IMR-90 (cell line): ENCODE measurements around the gene GPATCH8. TPM values are rescaled to one million over a fixed set of nuclear protein-coding genes. Genes with fewer than 3 reads are reported as not detected.

Experiments
- ATAC-seq: fragments of 200-7000 bp; cut with Tn5 transposase; 2 replicates; pipeline ENCODE4 v1.9.1; 2020; ENCODE audit warnings: low read depth, mild to moderate bottlenecking, moderate library complexity
- BruUV-seq: library from RNA; stranded (reverse); fragments of 400-500 nt; replicated peaks from 2 replicates; lab custom pipeline; 2021; lab: Mats Ljungman, UMichigan
- CTCF ChIA-PET: fragments of 300-600 bp; formaldehyde crosslinking; extraction: SDS; loops from one replicate; lab custom pipeline; 2021; ENCODE audit warnings: antibody characterized with exemption; lab: Yijun Ruan, JAX
- POLR2A ChIA-PET: fragments of 300-600 bp; sonication (Branson Sonifier 250); formaldehyde crosslinking; loops from one replicate; lab custom pipeline; 2022; ENCODE audit warnings: antibody characterized with exemption; ENCODE audit not compliant: unreplicated experiment; lab: Charles Lee
- DNase-seq: peaks from one replicate; pipeline ENCODE4 v3.0.0; 2013
- H2AFZ ChIP-seq: replicated peaks from 2 replicates; pipeline ENCODE3; 2013; ENCODE audit warnings: low read length, mild to moderate bottlenecking; ENCODE audit not compliant: poor library complexity
- H2AK5ac ChIP-seq: 2 replicates; pipeline ENCODE4 v1.6.1; 2013; ENCODE audit warnings: low read depth, low read length, inconsistent platforms
- H2AK9ac ChIP-seq: replicated peaks from 2 replicates; pipeline ENCODE3; 2013; ENCODE audit warnings: mild to moderate bottlenecking, low read depth, low read length, moderate library complexity; ENCODE audit not compliant: poor library complexity
- H2BK120ac ChIP-seq: 2 replicates; pipeline ENCODE4 v1.6.1; 2013; ENCODE audit warnings: low read depth, low read length, inconsistent platforms
- H2BK15ac ChIP-seq: 3 replicates; pipeline ENCODE4 v1.6.1; 2013; ENCODE audit warnings: low read depth, low read length, inconsistent platforms
- H2BK20ac ChIP-seq: 2 replicates; pipeline ENCODE4 v1.6.1; 2013; ENCODE audit warnings: low read depth, mild to moderate bottlenecking, inconsistent platforms, low read length, moderate library complexity
- H2BK5ac ChIP-seq: 2 replicates; pipeline ENCODE4 v1.6.1; 2013; ENCODE audit warnings: mild to moderate bottlenecking, low read depth, low read length, inconsistent platforms; ENCODE audit not compliant: poor library complexity, severe bottlenecking
- H3K14ac ChIP-seq: replicated peaks from 2 replicates; pipeline ENCODE4 v1.6.1; 2013; ENCODE audit warnings: low read depth, low read length, inconsistent platforms
- H3K18ac ChIP-seq: 2 replicates; pipeline ENCODE4 v1.6.1; 2013; ENCODE audit warnings: low read depth, low read length, control low read depth
- H3K23ac ChIP-seq: 2 replicates; pipeline ENCODE4 v1.6.1; 2013; ENCODE audit warnings: low read depth, low read length, inconsistent platforms
- H3K27ac ChIP-seq: 2 replicates; pipeline ENCODE4 v1.5.1; 2013; ENCODE audit warnings: mild to moderate bottlenecking, control low read depth, low read length; ENCODE audit not compliant: insufficient read depth
- H3K27me3 ChIP-seq: 2 replicates; pipeline ENCODE4 v1.6.1; 2013; ENCODE audit warnings: low read length; ENCODE audit not compliant: control insufficient read depth, insufficient read depth
- H3K36me3 ChIP-seq: 2 replicates; pipeline ENCODE4 v1.6.1; 2013; ENCODE audit warnings: low read length, mixed read lengths; ENCODE audit not compliant: control insufficient read depth, insufficient read depth
- H3K4ac ChIP-seq: 2 replicates; pipeline ENCODE4 v1.6.1; 2013; ENCODE audit warnings: low read depth, low read length, inconsistent platforms
- H3K4me1 ChIP-seq: 2 replicates; pipeline ENCODE4 v1.6.1; 2013; ENCODE audit warnings: low read length, mixed read lengths; ENCODE audit not compliant: control insufficient read depth, insufficient read depth
- H3K4me2 ChIP-seq: 2 replicates; pipeline ENCODE4 v1.6.1; 2013; ENCODE audit warnings: low read depth, mild to moderate bottlenecking, control low read depth, low read length, moderate library complexity
- H3K4me3 ChIP-seq: 2 replicates; pipeline ENCODE4 v1.5.1; 2013; ENCODE audit warnings: low read depth, mild to moderate bottlenecking, control low read depth, low read length, moderate library complexity; ENCODE audit not compliant: insufficient read depth
- H3K56ac ChIP-seq: 2 replicates; pipeline ENCODE4 v1.6.1; 2013; ENCODE audit warnings: low read length, inconsistent platforms; ENCODE audit not compliant: insufficient read depth; ENCODE audit errors: extremely low read depth
- H3K79me1 ChIP-seq, 2 experiments: 2 replicates each; pipeline ENCODE4 v1.6.1; 2013; ENCODE audit warnings: low read length in 2 of 2, inconsistent platforms in 1 of 2, low read depth in 1 of 2
- H3K9ac ChIP-seq: 2 replicates; pipeline ENCODE4 v1.6.1; 2013; ENCODE audit warnings: low read depth, low read length, control low read depth
- H3K9me1 ChIP-seq: 2 replicates; pipeline ENCODE4 v1.6.1; 2013; ENCODE audit warnings: low read length, inconsistent platforms; ENCODE audit not compliant: insufficient read depth
- H3K9me3 ChIP-seq: 2 replicates; pipeline ENCODE4 v1.6.1; 2013; ENCODE audit warnings: low read length; ENCODE audit not compliant: control insufficient read depth, insufficient read depth
- H4K20me1 ChIP-seq: 2 replicates; pipeline ENCODE4 v1.6.1; 2013; ENCODE audit warnings: low read length, inconsistent platforms; ENCODE audit not compliant: insufficient read depth
- H4K5ac ChIP-seq: 2 replicates; pipeline ENCODE4 v1.6.1; 2013; ENCODE audit warnings: mild to moderate bottlenecking, low read depth, low read length, control low read depth
- H4K8ac ChIP-seq, 2 experiments: 2 replicates each; pipeline ENCODE4 v1.6.1; 2013; ENCODE audit warnings: low read depth in 2 of 2, low read length in 2 of 2, control low read depth in 1 of 2, inconsistent platforms in 1 of 2
- H4K91ac ChIP-seq: 2 replicates; pipeline ENCODE4 v1.6.1; 2013; ENCODE audit warnings: low read depth, low read length, inconsistent platforms; ENCODE audit not compliant: insufficient read depth
- BHLHE40 ChIP-seq: fragments of 150-350 bp; IDR thresholded peaks from 2 replicates; pipeline ENCODE4 v1.6.1; 2016; ENCODE audit warnings: mild to moderate bottlenecking, low read depth, low read length
- CEBPB ChIP-seq: IDR thresholded peaks from 2 replicates; pipeline ENCODE4 v1.6.1; 2012; ENCODE audit warnings: low read depth, low read length, improper control_type of control experiment
- CTCF ChIP-seq: conservative IDR thresholded peaks from 2 replicates; pipeline ENCODE4 v1.5.1; 2012; ENCODE audit warnings: mild to moderate bottlenecking, low read depth, low read length, improper control_type of control experiment
- ELK1 ChIP-seq: fragments of 150-350 bp; IDR thresholded peaks from 2 replicates; pipeline ENCODE4 v1.6.1; 2016; ENCODE audit warnings: low read depth, mild to moderate bottlenecking, low read length, moderate library complexity, borderline replicate concordance
- FOS ChIP-seq: fragments of 150-350 bp; IDR thresholded peaks from 2 replicates; pipeline ENCODE4 v1.6.1; 2016; ENCODE audit warnings: low read depth, low read length
- MAFK ChIP-seq: IDR thresholded peaks from 2 replicates; pipeline ENCODE4 v1.6.1; 2012; ENCODE audit warnings: low read depth, low read length, improper control_type of control experiment
- MAZ ChIP-seq: IDR thresholded peaks from 2 replicates; pipeline ENCODE4 v1.6.1; 2012; ENCODE audit warnings: low read depth, mild to moderate bottlenecking, low read length, improper control_type of control experiment, moderate library complexity, borderline replicate concordance
- MXI1 ChIP-seq: IDR thresholded peaks from 2 replicates; pipeline ENCODE4 v1.6.1; 2012; ENCODE audit warnings: low read depth, mild to moderate bottlenecking, low read length, moderate library complexity, borderline replicate concordance
- NFE2L2 ChIP-seq: fragments of 150-350 bp; IDR thresholded peaks from 2 replicates; pipeline ENCODE4 v1.6.1; 2016; ENCODE audit warnings: low read depth, mild to moderate bottlenecking, low read length
- POLR2A ChIP-seq: IDR thresholded peaks from 2 replicates; pipeline ENCODE4 v1.6.1; 2012; ENCODE audit warnings: mild to moderate bottlenecking, low read depth, low read length
- RAD21 ChIP-seq: IDR thresholded peaks from 2 replicates; pipeline ENCODE4 v1.6.1; 2012; ENCODE audit warnings: low read length, improper control_type of control experiment
- RCOR1 ChIP-seq: IDR thresholded peaks from 2 replicates; pipeline ENCODE4 v1.6.1; 2012; ENCODE audit warnings: mild to moderate bottlenecking, low read length, improper control_type of control experiment; ENCODE audit not compliant: insufficient replicate concordance
- RFX5 ChIP-seq: IDR thresholded peaks from 2 replicates; pipeline ENCODE4 v1.8.0; 2012; ENCODE audit warnings: low read depth, mild to moderate bottlenecking, low read length, moderate library complexity
- SMC3 ChIP-seq: fragments of 150-350 bp; IDR thresholded peaks from 2 replicates; pipeline ENCODE4 v1.6.1; 2016; ENCODE audit warnings: low read depth, mild to moderate bottlenecking, antibody characterized with exemption, low read length, moderate library complexity
- USF2 ChIP-seq: fragments of 150-350 bp; IDR thresholded peaks from 2 replicates; pipeline ENCODE4 v1.6.1; 2017; ENCODE audit warnings: mild to moderate bottlenecking, antibody characterized with exemption, low read length, low read depth
- WGBS, 2 experiments: methylation state at CpG; one replicate each; pipeline versions ENCODE4 v1.1.5 to v1.1.7; 2013; ENCODE audit warnings: missing lambda C conversion rate in 2 of 2; ENCODE audit not compliant: insufficient read length in 1 of 2; ENCODE audit errors: extremely low coverage in 2 of 2; 5-methylcytosine and 5-hydroxymethylcytosine counted together
- dilution Hi-C: fragments of 300-500 bp; cut with HindIII; formaldehyde crosslinking; loops from one replicate; pipeline ENCODE4 v1.14.3; 2018; ENCODE audit warnings: low sequenced_read_pairs; ENCODE audit not compliant: unreplicated experiment
- in situ Hi-C: fragments of 300-500 bp; cut with MboI; formaldehyde crosslinking; loops from 3 replicates; pipeline ENCODE4 v1.14.3; 2019; ENCODE audit warnings: low sequenced_read_pairs, inconsistent platforms, mixed read lengths
- intact Hi-C: fragments of 100-400 bp; cut with micrococcal nuclease; formaldehyde crosslinking; loops from 2 replicates; pipeline ENCODE4 v1.10.0; 2022
- polyA plus RNA-seq, 3 experiments: library from polyadenylated mRNA; depleted of rRNA; stranded (reverse); fragments of >200 nt; gene quantifications; 2 replicates each; pipeline ENCODE4 v1.2.3, GENCODE V29; 2012; ENCODE audit warnings: low replicate concordance in 1 of 3
- total RNA-seq: library from RNA; depleted of rRNA; stranded (reverse); fragments of >200 nt; gene quantifications from 2 replicates; pipeline ENCODE4 v1.2.3, GENCODE V29; 2012

GPATCH8 gene
- total and polyA plus RNA-seq, 2 of the 4 experiments (the other 2 are of a cell fraction): 8.8 to 13.2 TPM

- Histone ChIP-seq H4K5ac (no peak overlapping the region), H3K4me3 (no peak overlapping the region), H3K79me1 (peaks cover 0 to 56% of the 10 kb centered on the region in 2 experiments; a peak in 3 of 4 replicates), H2AK9ac (no peak overlapping the region), H3K9ac (no peak overlapping the region), H3K27ac (no peak overlapping the region), H4K8ac (no peak overlapping the region), H2BK5ac (peak overlapping the region; percentile 7), H3K4me2 (peak overlapping the region; percentile 29; the same call in 1 of the 2 replicates), H3K14ac (no peak overlapping the region), H2AK5ac (no peak overlapping the region), H3K36me3 (no peaks in the 10 kb centered on the region), H2BK15ac (no peak overlapping the region), H3K4ac (no peak overlapping the region), H2BK120ac (no peak overlapping the region), H4K91ac (no peak overlapping the region), H3K4me1 (peaks cover 2% of the 10 kb centered on the region; the same call in 1 of the 2 replicates), H3K27me3 (no peaks in the 10 kb centered on the region), H2AFZ (no peak overlapping the region), H2BK20ac (no peak overlapping the region), H3K56ac (no peak overlapping the region), H3K9me1 (peaks cover 5% of the 10 kb centered on the region; the same call in 1 of the 2 replicates), H3K23ac (no peak overlapping the region), H3K18ac (no peak overlapping the region), H4K20me1 (peaks cover 63% of the 10 kb centered on the region), H3K9me3 (no peaks in the 10 kb centered on the region)
- no TSS peak for BruUV-seq
- no peak for DNase-seq
- POLR2A ChIA-PET: interaction anchor here (0.6 kb wide), 1 partner anchor 561 kb away, joined by 12 read pairs; no protein-coding TSS in a partner anchor
- intact Hi-C loops (loop anchor here (5.0 to 10.0 kb wide), 2 partner anchors 52 to 285 kb away; partner anchors contain the start of gene UBTF), in situ Hi-C loops (loop anchor here (25.0 kb wide), 1 partner anchor 287 kb away; the partner anchor contains the start of gene UBTF), dilution Hi-C loops (no loop called here)
- no CpG with 5 or more reads among the region's 1 CpG for WGBS, 2 experiments
- no peak for TF ChIP-seq RCOR1
- TF ChIP-seq POLR2A: no peak
- TF ChIP-seq NFE2L2: no peak
- no peak for TF ChIP-seq MAFK
- no peak for TF ChIP-seq CEBPB
- TF ChIP-seq CTCF: no peak
- no peak for TF ChIP-seq USF2
- TF ChIP-seq RAD21: no peak
- TF ChIP-seq ELK1: no peak
- TF ChIP-seq BHLHE40: no peak
- no peak for TF ChIP-seq SMC3
- TF ChIP-seq RFX5: no peak
- TF ChIP-seq FOS: no peak
- no peak for TF ChIP-seq MXI1
- TF ChIP-seq MAZ: no peak
- ATAC-seq: no peak
- CTCF ChIA-PET: interaction anchor here (1.1 kb wide), 1 partner anchor 9 kb away, joined by 3 read pairs; no protein-coding TSS in a partner anchor
Observed at GRCh38 chr17:44499722-44500121, 3.5 kb downstream of the GPATCH8 start.
